GF-D8 (cell line): ENCODE results near the gene H1-8.

ENCODE experiments used
- DNase-seq: peaks from one replicate; lab custom pipeline; 2025; lab: John Stamatoyannopoulos, UW

Gene H1-8

DNA sequence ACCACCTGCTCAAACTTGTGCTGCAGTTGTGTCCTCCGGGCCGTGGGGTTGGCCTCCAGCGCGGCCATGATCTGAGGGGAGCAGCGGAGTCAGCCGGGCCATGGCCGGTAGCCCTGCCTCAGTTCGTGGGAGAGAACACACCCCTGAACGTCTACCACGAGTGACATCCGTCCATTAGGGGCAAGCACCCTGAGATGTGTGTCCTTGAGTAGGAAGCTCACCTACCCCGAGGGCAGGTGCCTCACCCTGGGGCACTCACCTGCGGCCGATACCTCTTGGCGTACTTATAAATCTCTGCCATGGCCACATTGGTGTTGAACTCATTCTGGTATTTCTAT is 13.4 kb downstream of the H1-8 start:
- no peak for DNase-seq

DNA sequence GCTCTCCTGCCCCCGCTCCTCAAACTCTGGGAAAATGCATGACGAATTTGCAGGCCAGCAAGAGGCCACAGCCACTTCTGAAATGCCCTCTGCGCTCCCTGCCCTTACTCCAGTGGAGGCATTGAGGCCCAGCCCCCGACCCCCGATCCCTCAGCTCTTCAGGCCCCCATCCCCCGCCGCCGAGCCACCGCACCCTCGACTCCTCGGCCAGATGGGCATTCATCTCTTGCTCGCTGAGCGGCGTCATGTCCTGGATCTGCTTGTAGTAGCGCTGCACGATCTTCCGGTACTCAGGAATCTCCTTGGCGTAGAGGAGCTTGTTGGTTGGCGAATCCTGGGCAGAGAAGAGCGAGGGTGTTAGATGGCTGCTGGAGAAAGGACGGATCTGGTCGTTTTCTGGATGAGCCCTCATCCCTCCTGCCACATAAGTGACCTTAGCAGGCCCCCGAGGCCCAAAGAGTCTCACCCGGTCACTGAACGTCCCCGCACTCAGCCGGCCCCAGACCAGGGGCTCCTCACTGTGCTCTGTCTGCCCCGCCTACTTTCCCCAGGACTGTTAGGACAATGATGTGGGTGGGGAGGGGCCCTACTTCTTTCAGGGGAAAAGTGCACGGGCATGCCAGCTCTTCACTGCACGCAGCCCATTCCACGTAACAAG is 14.0 kb downstream of the H1-8 start:
- no peak for DNase-seq

GRCh38 chr3:129557548-129557894 is 14.5 kb downstream of the H1-8 start:
- DNase-seq: no peak

- DNase-seq: no peak
These were observed 15.3 kb downstream of the H1-8 start for GRCh38 chr3:129558081-129558771.

GRCh38 chr3:129558772-129559564 is 16.0 kb downstream of the H1-8 start:
- no peak for DNase-seq

DNA sequence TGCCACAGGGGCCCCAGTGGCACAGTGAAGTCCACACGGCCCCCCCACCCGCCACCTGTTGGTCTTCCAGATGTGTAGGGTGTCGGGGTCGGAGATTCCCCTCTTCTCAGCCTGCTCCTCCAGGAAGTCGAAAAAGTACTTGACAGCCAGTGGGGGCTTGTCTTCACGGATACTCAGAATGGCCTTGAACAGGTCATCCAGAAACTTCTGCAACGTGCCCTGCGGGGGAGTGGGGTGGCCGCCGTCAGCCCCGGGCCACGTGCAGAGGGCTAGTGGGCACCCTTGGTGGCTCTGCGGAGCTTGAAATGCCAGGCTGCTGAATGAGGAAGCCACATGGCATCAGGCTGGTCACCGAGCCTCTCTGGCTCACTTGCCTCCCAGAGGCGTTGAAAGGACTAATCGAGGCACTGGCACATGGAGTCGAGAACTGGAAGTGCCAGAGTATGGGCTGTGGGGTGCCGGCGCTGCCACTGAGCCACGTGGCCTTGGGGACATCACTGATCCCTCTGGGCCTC is 16.6 kb downstream of the H1-8 start:
- no peak for DNase-seq

DNA sequence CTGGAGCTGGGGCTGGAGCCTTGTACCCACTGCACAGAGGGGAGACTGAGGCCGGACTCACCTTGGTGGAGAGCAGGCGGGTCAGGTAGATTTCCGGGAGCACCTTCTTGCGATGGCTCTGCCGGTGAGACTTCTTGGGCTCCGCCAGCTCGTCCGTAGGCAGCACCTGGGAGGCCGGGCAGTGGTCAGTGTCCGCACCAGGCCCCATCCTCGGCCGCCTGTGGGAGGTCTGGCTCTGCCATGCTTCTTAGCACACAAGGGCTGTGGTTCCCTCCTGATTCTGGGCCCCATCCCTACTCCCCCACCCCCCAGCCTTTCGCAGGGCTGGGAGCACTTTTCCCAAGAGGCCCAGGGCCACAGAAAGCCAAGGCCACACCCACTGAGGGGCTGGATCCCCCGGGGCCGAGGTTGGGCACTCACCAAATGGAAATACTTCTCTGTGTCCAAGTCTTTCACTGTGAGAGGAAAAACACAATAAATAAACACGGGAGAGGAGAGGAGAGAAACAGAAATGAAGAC is 17.4 kb downstream of the H1-8 start:
- DNase-seq: no peak

DNA sequence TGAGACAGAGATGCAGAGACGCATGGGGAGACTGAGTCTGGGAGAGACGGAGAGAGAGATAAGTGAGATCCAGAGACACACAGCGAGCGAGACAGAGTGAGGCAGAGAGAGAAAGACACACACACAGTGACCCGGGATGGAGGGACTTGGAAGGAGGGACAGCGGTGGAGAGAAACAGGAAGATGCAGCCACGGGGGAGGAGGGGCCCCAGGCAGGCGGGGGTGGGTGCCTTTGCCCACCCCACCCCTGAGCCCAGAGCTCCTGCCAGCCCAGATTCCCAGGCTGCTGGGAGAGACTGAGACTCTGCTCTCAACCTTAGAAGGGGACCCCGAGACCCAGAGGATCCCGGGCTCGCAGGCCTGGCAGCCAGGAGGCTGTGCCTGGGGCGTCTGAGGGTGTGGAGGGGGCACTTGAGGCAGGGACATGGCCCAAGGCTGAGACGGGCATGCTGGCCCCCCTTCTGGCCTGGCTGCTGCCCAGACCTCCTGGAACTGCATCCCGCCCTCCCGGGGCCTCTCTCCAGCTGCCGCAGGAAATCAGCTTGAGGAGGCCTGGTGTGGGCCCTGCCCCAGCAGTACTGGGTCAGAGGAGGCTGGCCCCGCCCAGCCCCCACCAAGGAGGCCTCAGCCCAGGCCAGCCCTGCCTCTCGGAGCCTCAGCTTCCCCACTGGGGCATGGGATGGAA is 18.1 kb downstream of the H1-8 start:
- no peak for DNase-seq

DNA sequence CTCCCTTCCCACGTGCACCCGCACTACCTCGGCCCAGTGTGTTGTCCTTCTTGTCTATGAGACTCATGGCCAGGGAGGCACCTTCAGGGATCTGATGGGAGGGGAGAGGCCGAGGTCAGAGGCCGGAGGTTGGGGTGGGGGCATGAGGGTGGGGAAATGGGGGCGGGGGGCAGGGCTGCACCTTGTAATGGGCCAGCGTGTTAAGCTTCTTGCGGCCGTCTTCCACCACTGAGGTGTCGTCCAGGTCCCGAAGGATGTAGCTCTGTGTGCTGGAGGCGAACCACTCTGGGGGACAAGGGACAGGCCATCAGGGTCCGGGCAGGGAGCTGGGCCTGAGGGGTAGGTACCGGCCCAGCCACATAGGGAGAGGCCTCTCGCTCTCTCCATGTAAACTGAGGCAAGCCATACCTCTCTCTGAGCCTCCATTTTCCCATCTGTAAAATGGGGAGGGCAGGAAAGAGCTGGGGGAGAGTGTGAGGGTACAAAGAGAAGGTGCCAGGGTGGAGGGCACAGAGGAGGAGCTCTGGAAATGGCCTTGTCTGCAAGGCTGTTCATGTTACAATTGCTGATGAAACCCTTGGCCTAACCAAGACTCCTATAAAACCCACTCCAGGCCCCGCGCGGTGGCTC is 18.8 kb downstream of the H1-8 start:
- no peak for DNase-seq

DNA sequence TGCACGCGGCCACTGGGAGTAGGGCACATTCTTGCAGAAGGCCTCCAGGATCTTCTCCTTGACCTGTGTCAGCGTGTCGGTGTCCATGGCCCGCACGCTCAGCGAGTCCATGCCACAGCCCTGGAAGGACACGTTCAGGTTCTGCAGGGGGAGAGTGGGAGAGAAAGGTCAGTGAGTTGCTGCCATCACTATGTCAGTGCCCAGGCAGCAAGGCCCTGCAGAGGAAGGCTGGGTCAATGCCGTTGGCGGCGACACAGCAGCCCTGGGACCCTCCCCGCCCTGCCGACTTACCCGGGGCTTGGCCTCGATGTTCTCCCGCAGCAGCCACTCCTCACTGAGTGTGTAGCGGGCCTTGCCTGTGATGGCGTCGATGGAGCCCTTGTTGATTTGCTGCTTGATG is 19.8 kb downstream of the H1-8 start:
- no peak for DNase-seq

- DNase-seq: no peak
These were observed 20.4 kb downstream of the H1-8 start for GRCh38 chr3:129563332-129563731.

- DNase-seq: no peak
These were observed 21.0 kb downstream of the H1-8 start for GRCh38 chr3:129563850-129564535.

- DNase-seq: no peak
These were observed 22.1 kb downstream of the H1-8 start for GRCh38 chr3:129564981-129565644.

GRCh38 chr3:129565902-129566301 is 22.9 kb downstream of the H1-8 start:
- DNase-seq: no peak

GRCh38 chr3:129567176-129567705 is 24.3 kb downstream of the H1-8 start:
- DNase-seq: no peak

DNA sequence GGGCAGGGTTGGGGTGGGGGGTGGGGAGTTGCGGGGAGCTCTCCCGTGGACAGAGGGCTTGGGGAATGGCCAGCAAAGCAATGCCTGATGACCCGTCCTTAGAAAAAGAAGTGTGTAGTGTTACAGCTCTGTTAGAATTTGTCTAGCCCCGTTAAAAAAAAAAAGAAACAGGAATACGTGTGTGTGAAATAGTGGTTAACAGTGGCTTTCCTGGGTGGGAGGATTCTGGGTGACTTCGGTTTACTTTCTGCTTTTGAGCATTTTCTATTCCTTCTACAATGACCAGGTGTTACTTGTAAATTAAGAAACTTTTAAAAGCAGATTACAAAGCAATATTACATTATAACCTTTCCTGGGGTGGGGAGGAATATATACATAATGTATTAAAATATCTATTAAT is 25.0 kb downstream of the H1-8 start:
- DNase-seq: no peak

- DNase-seq: no peak
These were observed 26.9 kb downstream of the H1-8 start for GRCh38 chr3:129569856-129570255.

- no peak for DNase-seq
These were observed 28.9 kb downstream of the H1-8 start for GRCh38 chr3:129571605-129572547.

DNA sequence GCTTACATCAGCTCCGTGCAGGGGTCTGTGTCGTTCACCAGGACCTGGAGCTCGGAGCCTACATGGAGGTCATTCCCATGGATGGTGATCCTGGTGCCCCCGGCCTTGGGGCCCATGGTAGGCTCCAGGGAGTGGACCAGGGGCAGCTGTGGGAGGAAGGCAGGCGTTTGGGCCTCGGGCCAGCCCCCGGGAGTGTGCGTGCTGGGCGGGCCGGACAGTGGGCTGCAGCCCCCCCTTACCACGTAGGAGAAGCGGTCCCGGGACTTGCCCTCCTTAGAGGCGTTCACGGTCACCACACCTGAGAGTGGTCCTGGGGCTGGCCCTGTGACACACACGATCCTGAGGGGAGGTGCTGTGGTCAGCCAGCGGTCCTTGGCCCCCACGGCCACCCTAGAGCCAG is 29.6 kb downstream of the H1-8 start:
- no peak for DNase-seq
